Nucleus accumbens (tissue), 56 donors: Measurements from ENCODE around the gene DARS1.
A peak's percentile ranks its signal among the peaks of the same experiment; 100 is the strongest.

Source experiments
- DNase-seq, 56 donors: peaks; one replicate each; lab custom pipeline; 2025; lab: John Stamatoyannopoulos, UW

Gene DARS1

GRCh38 chr2:135985018-135985825, at the start of gene DARS1:
Gene DARS1 (minus strand): TSS chr2:135985626. CDS start chr2:135985468, 158 bp downstream.
- peak; percentile 52 to 93 (median 82) for DNase-seq

GRCh38 chr2:136034629-136035028, 49.2 kb upstream of the DARS1 start:
- no peak for DNase-seq

- no peak for DNase-seq
Observed at GRCh38 chr2:136032817-136033535, 47.5 kb upstream of the DARS1 start.

- DNase-seq = no peak
Observed at GRCh38 chr2:136032192-136032591, 46.8 kb upstream of the DARS1 start.

- no peak for DNase-seq
Observed at GRCh38 chr2:136031711-136032110, 46.3 kb upstream of the DARS1 start.

GRCh38 chr2:136030406-136030805, 45.0 kb upstream of the DARS1 start:
- no peak for DNase-seq

- no peak for DNase-seq
Observed at GRCh38 chr2:136029149-136029548, 43.7 kb upstream of the DARS1 start.

GRCh38 chr2:136028001-136028400, 42.6 kb upstream of the DARS1 start:
- no peak for DNase-seq

- DNase-seq = no peak
Observed at GRCh38 chr2:136027112-136027511, 41.7 kb upstream of the DARS1 start.

- DNase-seq = peak; percentile 46 to 92 (median 83)
Observed at GRCh38 chr2:136025057-136025973, 39.9 kb upstream of the DARS1 start.

- DNase-seq = no peak
Observed at GRCh38 chr2:136024616-136025015, 39.2 kb upstream of the DARS1 start.

- no peak for DNase-seq
Observed at GRCh38 chr2:136024185-136024584, 38.8 kb upstream of the DARS1 start.

- DNase-seq = no peak
Observed at GRCh38 chr2:136023416-136023815, 38.0 kb upstream of the DARS1 start.

GRCh38 chr2:136022396-136023146, 37.1 kb upstream of the DARS1 start:
- no peak for DNase-seq

GRCh38 chr2:136021976-136022375, 36.5 kb upstream of the DARS1 start:
- DNase-seq = peak in 2 of 56 donors; percentile 9 to 10

- DNase-seq = no peak
Observed at GRCh38 chr2:136021406-136021805, 36.0 kb upstream of the DARS1 start.

GRCh38 chr2:136020831-136021230, 35.4 kb upstream of the DARS1 start:
- DNase-seq = no peak

- DNase-seq = peak in 4 of 56 donors; percentile 7 to 32 (median 14)
Observed at GRCh38 chr2:136019825-136020224, 34.4 kb upstream of the DARS1 start.

GRCh38 chr2:136019306-136019705, 33.9 kb upstream of the DARS1 start:
- DNase-seq = no peak

- no peak for DNase-seq
Observed at GRCh38 chr2:136017786-136018185, 32.4 kb upstream of the DARS1 start.
